GM21423 (cell line): ENCODE measurements around the gene KMT5B.
A peak's percentile ranks its signal among the peaks of the same experiment; 100 is the strongest.
"Not testable (repeated sequence)": the region's sequence is repeated elsewhere in the genome, so short reads cannot be mapped to it uniquely, and the experiment has no call there.

ENCODE experiments used
- ATAC-seq: cut with Tn5 transposase; IDR thresholded peaks from one replicate; pipeline ENCODE4 v1.9.1; 2021; ENCODE audit warnings: mild to moderate bottlenecking, moderate library complexity; ENCODE audit not compliant: unreplicated experiment

Gene KMT5B

GRCh38 chr11:68213135-68213515 is at the start of gene KMT5B:
TSS of gene KMT5B (minus strand) at chr11:68213296. CDS start at chr11:68190076, 23,220 bp downstream.
- peak; percentile 16 for ATAC-seq

- no peak for ATAC-seq
Measured at GRCh38 chr11:68262544-68262827, 49.4 kb upstream of the KMT5B start.

GRCh38 chr11:68261749-68262543 is 48.9 kb upstream of the KMT5B start:
- ATAC-seq, result no peak

GRCh38 chr11:68261006-68261405 is 47.9 kb upstream of the KMT5B start:
- no peak for ATAC-seq

- no peak for ATAC-seq
Measured at GRCh38 chr11:68260484-68260883, 47.4 kb upstream of the KMT5B start.

GRCh38 chr11:68259122-68259959 is 46.2 kb upstream of the KMT5B start:
- no peak for ATAC-seq

GRCh38 chr11:68258363-68258765 is 45.3 kb upstream of the KMT5B start:
- ATAC-seq, result no peak

GRCh38 chr11:68257477-68258362 is 44.6 kb upstream of the KMT5B start:
- no peak for ATAC-seq

GRCh38 chr11:68256331-68256741 is 43.2 kb upstream of the KMT5B start:
- ATAC-seq, result no peak

- no peak for ATAC-seq
Measured at GRCh38 chr11:68255526-68255925, 42.4 kb upstream of the KMT5B start.

GRCh38 chr11:68254421-68254820 is 41.3 kb upstream of the KMT5B start:
- ATAC-seq, result no peak

GRCh38 chr11:68251765-68252164 is 38.7 kb upstream of the KMT5B start:
- ATAC-seq, result no peak

GRCh38 chr11:68244912-68245311 is 31.8 kb upstream of the KMT5B start:
- not testable (repeated sequence) for ATAC-seq

GRCh38 chr11:68243847-68244246 is 30.8 kb upstream of the KMT5B start:
- not testable (repeated sequence) for ATAC-seq

GRCh38 chr11:68242616-68243015 is 29.5 kb upstream of the KMT5B start:
- ATAC-seq, result no peak

GRCh38 chr11:68231621-68232020 is 18.5 kb upstream of the KMT5B start:
- no peak for ATAC-seq

GRCh38 chr11:68229601-68230000 is 16.5 kb upstream of the KMT5B start:
- ATAC-seq, result no peak

GRCh38 chr11:68226421-68226820 is 13.3 kb upstream of the KMT5B start:
- no peak for ATAC-seq

- no peak for ATAC-seq
Measured at GRCh38 chr11:68224606-68225005, 11.5 kb upstream of the KMT5B start.

- ATAC-seq, result no peak
Measured at GRCh38 chr11:68223275-68223674, 10.2 kb upstream of the KMT5B start.

GRCh38 chr11:68221406-68221805 is 8.3 kb upstream of the KMT5B start:
- ATAC-seq, result no peak
